Activated B cell treated with CpG ODN at 0.5 μM for 24 hours (primary cell): Measurements from ENCODE around the gene KDELR3. TPM values are rescaled to one million over a fixed set of nuclear protein-coding genes. Genes with fewer than 3 reads are reported as not detected.

Experiments
- ATAC-seq: fragments of 200-7000 bp; cut with Tn5 transposase; one replicate; pipeline ENCODE4 v1.10.0; 2021; ENCODE audit warnings: low read depth, mild to moderate bottlenecking, moderate library complexity
- CTCF ChIA-PET: fragments of 350-600 bp; sonication (Branson Sonifier 250); formaldehyde crosslinking; loops from one replicate; lab custom pipeline; 2021; ENCODE audit warnings: antibody characterized with exemption; lab: Charles Lee
- POLR2A ChIA-PET: fragments of 350-600 bp; sonication (Branson Sonifier 250); formaldehyde crosslinking; loops from one replicate; lab custom pipeline; 2021; ENCODE audit warnings: antibody characterized with exemption; lab: Charles Lee
- DNase-seq: peaks from one replicate; pipeline ENCODE4 v3.0.0; 2022
- H3K27ac Mint-ChIP-seq: one replicate; pipeline ENCODE4 v1.8.0; 2020; ENCODE audit warnings: mixed read lengths
- H3K27me3 Mint-ChIP-seq: one replicate; pipeline ENCODE4 v1.8.0; 2021; ENCODE audit warnings: mixed read lengths
- H3K36me3 Mint-ChIP-seq: one replicate; pipeline ENCODE4 v1.8.0; 2021; ENCODE audit warnings: low read depth, mixed read lengths
- H3K4me1 Mint-ChIP-seq: one replicate; pipeline ENCODE4 v1.8.0; 2021; ENCODE audit warnings: mixed read lengths
- H3K4me3 Mint-ChIP-seq: one replicate; pipeline ENCODE4 v1.8.0; 2020; ENCODE audit warnings: mild to moderate bottlenecking, mixed read lengths
- H3K9me3 Mint-ChIP-seq: one replicate; pipeline ENCODE4 v1.8.0; 2020; ENCODE audit warnings: mixed read lengths
- CTCF ChIP-seq: fragments of 200-600 bp; IDR thresholded peaks from one replicate; pipeline ENCODE4 v1.8.0; 2022; ENCODE audit warnings: antibody characterized with exemption, mild to moderate bottlenecking
- intact Hi-C: fragments of 100-400 bp; cut with micrococcal nuclease; formaldehyde crosslinking; loops from one replicate; pipeline ENCODE4 v1.15.1; 2024
- total RNA-seq: library from RNA; stranded (reverse); gene quantifications from 2 replicates; pipeline ENCODE4 v1.2.3, GENCODE V29; 2022

The KDELR3 gene
- total RNA-seq, 1 donor from 2014 or later: not detected

GRCh38 chr22:38453996-38454352 is 13.9 kb upstream of the KDELR3 start:
- ChIA-PET CTCF (no interaction called here), POLR2A (no interaction called here)
- intact Hi-C loops: no loop called here
- no peak for DNase-seq
- Mint-ChIP-seq H3K27me3 (peaks cover 73% of the 10 kb centered on the region), H3K27ac (no peak overlapping the region), H3K9me3 (no peaks in the 10 kb centered on the region), H3K36me3 (no peaks in the 10 kb centered on the region), H3K4me3 (peak overlapping the region; percentile 86), H3K4me1 (peaks cover 19% of the 10 kb centered on the region)
- no peak for TF ChIP-seq CTCF
- ATAC-seq: no peak

- intact Hi-C loops: no loop called here
- Mint-ChIP-seq H3K27me3 (peaks cover 76% of the 10 kb centered on the region), H3K4me1 (peaks cover 19% of the 10 kb centered on the region), H3K27ac (no peak overlapping the region), H3K36me3 (no peaks in the 10 kb centered on the region), H3K4me3 (peak overlapping the region; percentile 86), H3K9me3 (no peaks in the 10 kb centered on the region)
- POLR2A ChIA-PET: no interaction called here
- DNase-seq (no peak), ATAC-seq (peak; percentile 38)
- CTCF ChIA-PET: no interaction called here
- TF ChIP-seq CTCF: no peak
These were observed 13.4 kb upstream of the KDELR3 start for GRCh38 chr22:38454353-38455075.

DNA sequence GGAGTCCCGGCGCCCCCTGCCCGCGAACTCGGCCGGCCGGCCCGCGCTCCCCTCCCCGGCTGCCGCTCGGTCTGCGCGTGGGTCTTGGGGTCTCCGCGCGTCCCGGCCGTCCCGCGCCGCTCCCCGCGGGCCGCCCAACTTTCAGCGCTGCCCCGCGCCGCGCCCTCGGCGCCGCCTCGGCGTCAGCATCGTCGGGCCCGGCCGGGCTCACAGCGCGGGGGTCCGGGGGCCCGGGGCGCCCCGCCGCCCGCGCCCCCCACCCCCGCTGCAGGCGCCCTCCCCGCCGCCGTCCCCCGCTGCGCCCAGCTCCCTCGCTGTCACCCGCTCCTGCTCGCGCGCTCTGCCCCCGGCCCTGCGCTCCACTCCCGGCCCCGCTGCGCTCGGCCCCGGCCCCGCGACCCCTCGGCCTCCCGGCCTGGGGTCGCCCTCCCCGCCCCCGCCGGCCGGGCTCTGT is 12.8 kb upstream of the KDELR3 start, which contains the start of gene KCNJ4:
Gene KCNJ4 (minus strand): TSS at position 124 of the 454 bp plus-strand sequence. CDS start 27,067 bp downstream, outside the sequence.
- H3K4me1 Mint-ChIP-seq: peaks cover 19% of the 10 kb centered on the region
- ATAC-seq (no peak), DNase-seq (no peak)
- intact Hi-C loops: no loop called here
- H3K27me3 Mint-ChIP-seq: peaks cover 71% of the 10 kb centered on the region
- no peak within 1 kb of the TSS for H3K27ac Mint-ChIP-seq
- no peak for TF ChIP-seq CTCF
- CTCF ChIA-PET: no interaction called here
- POLR2A ChIA-PET: no interaction called here
- no peaks in the 10 kb centered on the region for H3K36me3 Mint-ChIP-seq
- H3K9me3 Mint-ChIP-seq: no peaks in the 10 kb centered on the region
- peak within 1 kb of the TSS; percentile 86 for H3K4me3 Mint-ChIP-seq

DNA sequence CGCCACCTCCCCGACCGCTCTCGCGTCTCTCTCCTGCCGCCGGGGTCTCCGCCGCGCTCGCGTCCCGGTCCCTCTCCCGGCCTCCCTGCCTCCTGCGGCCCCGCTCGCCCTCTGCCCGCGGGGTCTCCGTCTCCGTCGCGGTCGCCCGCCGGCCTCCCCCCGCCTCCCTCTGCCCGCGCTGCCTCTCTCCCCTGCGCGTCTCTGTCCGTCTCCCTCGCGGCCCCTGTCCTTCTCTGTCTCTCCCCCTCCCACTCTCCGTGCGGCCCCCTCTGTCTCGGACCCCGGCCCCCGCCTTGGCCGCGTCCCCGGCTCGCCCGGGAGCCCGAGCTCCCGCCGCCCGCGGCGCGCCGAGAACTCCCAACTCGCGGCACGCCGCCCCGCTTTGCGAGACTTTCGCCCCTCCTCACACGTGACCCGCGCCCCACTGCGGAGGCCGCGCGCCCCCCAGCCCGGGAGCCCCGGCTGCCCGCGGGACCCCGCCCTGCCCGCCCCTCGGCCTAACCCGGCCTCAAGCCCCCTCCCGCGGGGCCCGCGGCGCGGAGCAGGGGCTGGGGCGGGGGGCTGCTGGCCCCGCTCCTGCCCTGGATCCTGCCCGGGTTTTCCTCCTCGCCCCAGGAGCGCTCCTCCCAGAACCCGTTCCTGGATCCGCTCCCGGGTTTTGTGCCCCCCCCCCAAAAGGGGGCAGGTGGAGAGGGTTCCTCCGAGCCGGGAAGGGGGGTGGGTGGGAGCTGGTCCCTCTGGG is 12.2 kb upstream of the KDELR3 start:
- Mint-ChIP-seq H3K27ac (no peak overlapping the region), H3K36me3 (no peaks in the 10 kb centered on the region), H3K27me3 (peaks cover 70% of the 10 kb centered on the region), H3K9me3 (no peaks in the 10 kb centered on the region), H3K4me1 (peaks cover 19% of the 10 kb centered on the region), H3K4me3 (peak overlapping the region; percentile 75)
- ChIA-PET POLR2A (no interaction called here), CTCF (no interaction called here)
- ATAC-seq: no peak
- TF ChIP-seq CTCF: no peak
- intact Hi-C loops: no loop called here
- DNase-seq: no peak

DNA sequence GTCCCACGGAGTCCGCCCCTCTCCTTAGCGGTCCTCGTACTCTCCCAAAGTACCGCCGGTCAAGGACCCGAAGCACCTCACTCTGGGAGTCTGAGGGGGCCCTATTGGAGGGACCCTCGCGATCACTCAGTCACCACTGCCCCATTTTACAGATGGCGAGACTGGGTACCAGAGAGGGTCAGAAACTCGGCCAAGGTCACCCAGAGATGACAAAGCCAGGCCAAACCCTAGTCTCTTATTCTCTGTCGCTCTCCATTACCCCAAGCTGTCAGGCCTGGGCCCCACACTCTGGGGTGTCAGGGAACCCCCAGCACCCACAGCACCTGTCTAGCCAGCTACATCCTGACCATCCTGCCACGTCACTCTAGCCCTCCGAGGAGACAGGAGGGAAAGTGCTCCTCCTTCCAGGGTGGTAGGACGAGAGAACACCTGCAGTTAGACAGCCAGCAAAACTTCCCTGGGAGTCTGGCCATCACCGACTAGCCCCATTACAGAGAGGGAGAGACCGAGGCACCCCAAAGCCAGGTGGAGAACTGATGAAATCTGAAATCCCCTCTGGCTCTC is 11.5 kb upstream of the KDELR3 start:
- H3K27me3 Mint-ChIP-seq: peaks cover 70% of the 10 kb centered on the region
- POLR2A ChIA-PET: no interaction called here
- peaks cover 19% of the 10 kb centered on the region for H3K4me1 Mint-ChIP-seq
- no peak for TF ChIP-seq CTCF
- peak overlapping the region; percentile 75 for H3K4me3 Mint-ChIP-seq
- no peak for ATAC-seq
- H3K9me3 Mint-ChIP-seq: no peaks in the 10 kb centered on the region
- no peak overlapping the region for H3K27ac Mint-ChIP-seq
- intact Hi-C loops: no loop called here
- DNase-seq: no peak
- no peaks in the 10 kb centered on the region for H3K36me3 Mint-ChIP-seq
- CTCF ChIA-PET: no interaction called here
